ENCODE measurements around the gene PNMA3.

- TF ChIP-seq POLR2A (IDR thresholded peaks at IDR 0.05; ENCODE audit: low read depth, low read length): no peak
- no peak for TF ChIP-seq CTCF (conservative IDR thresholded peaks at IDR 0.05; ENCODE audit: low read depth, low read length)
- TF ChIP-seq USF2 (IDR thresholded peaks at IDR 0.05; ENCODE audit: low read depth, low read length): no peak
- TF ChIP-seq MXI1 (IDR thresholded peaks at IDR 0.05; ENCODE audit: borderline replicate concordance, low read depth, low read length): no peak
- no peak for TF ChIP-seq MAZ (IDR thresholded peaks at IDR 0.05; ENCODE audit: borderline replicate concordance, low read depth, low read length)
- TF ChIP-seq SMC3 (IDR thresholded peaks at IDR 0.05; ENCODE audit: low read depth, low read length): no peak
- TF ChIP-seq CEBPB (IDR thresholded peaks at IDR 0.05; ENCODE audit: low read depth, low read length): no peak
- TF ChIP-seq MAFK (IDR thresholded peaks at IDR 0.05; ENCODE audit: low read depth, low read length): no peak
- TF ChIP-seq FOS (IDR thresholded peaks at IDR 0.05; ENCODE audit: low read depth, low read length): no peak
- TF ChIP-seq RCOR1 (IDR thresholded peaks at IDR 0.05; ENCODE audit: insufficient replicate concordance, low read length): no peak
- TF ChIP-seq RAD21 (IDR thresholded peaks at IDR 0.05; ENCODE audit: low read length): no peak
- TF ChIP-seq BHLHE40 (IDR thresholded peaks at IDR 0.05; ENCODE audit: low read depth, low read length): no peak
- no peak for TF ChIP-seq RFX5 (IDR thresholded peaks at IDR 0.05; ENCODE audit: low read depth, low read length)
Measured at GRCh38 chrX:153074262-153074899, 18.1 kb downstream of the PNMA3 start.
